ENCODE results near the gene MYO7B.

The MYO7B gene

DNA sequence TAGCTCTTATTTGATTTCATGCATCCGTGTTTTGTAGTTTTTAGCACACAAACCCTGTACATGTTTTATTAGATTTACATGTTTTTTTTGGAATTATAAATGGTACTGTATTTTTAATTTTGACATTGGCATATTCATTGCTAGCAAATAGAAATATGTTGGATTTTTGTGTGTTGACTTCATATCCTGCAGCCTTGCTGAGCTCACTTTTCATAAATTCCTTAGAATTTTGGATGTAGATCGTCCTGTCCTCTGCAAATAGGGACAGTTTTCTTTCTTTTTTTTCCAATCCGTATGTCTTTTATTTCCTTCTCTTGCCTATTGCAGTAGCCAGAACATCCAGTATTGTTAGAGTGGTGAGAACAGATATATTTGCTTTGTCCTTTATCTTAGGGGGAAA lies 63.7 kb downstream of the MYO7B start:
- H3K9ac ChIP-seq (ENCODE audit: low read length) = no peak overlapping the region
- H4K20me1 ChIP-seq (ENCODE audit: insufficient read depth, low read length) = no peaks in the 10 kb centered on the region
- no peak for DNase-seq
- H3F3A ChIP-seq (ENCODE audit: insufficient read depth, low read length) = no peaks in the 10 kb centered on the region
- H3K27me3 ChIP-seq (replicated peaks; ENCODE audit: insufficient read depth, low read length) = no peaks in the 10 kb centered on the region; the same call in 1 of the 2 replicates
- no peak overlapping the region for H3K4me2 ChIP-seq (ENCODE audit: low read depth, low read length)
- no peaks in the 10 kb centered on the region for H3K9me2 ChIP-seq (replicated peaks; ENCODE audit: insufficient read depth, low read length)
- no peak overlapping the region for H3K27ac ChIP-seq (ENCODE audit: low read length)
- TF ChIP-seq, protein P1, sequence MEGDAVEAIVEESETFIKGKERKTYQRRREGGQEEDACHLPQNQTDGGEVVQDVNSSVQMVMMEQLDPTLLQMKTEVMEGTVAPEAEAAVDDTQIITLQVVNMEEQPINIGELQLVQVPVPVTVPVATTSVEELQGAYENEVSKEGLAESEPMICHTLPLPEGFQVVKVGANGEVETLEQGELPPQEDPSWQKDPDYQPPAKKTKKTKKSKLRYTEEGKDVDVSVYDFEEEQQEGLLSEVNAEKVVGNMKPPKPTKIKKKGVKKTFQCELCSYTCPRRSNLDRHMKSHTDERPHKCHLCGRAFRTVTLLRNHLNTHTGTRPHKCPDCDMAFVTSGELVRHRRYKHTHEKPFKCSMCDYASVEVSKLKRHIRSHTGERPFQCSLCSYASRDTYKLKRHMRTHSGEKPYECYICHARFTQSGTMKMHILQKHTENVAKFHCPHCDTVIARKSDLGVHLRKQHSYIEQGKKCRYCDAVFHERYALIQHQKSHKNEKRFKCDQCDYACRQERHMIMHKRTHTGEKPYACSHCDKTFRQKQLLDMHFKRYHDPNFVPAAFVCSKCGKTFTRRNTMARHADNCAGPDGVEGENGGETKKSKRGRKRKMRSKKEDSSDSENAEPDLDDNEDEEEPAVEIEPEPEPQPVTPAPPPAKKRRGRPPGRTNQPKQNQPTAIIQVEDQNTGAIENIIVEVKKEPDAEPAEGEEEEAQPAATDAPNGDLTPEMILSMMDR (IDR thresholded peaks at IDR 0.05; ENCODE audit: low read length) = no peak
- TF ChIP-seq EZH2 (optimal IDR thresholded peaks at IDR 0.05; ENCODE audit: low read depth, low read length) (no peak), EZH2phosphoT487 (IDR thresholded peaks at IDR 0.05; ENCODE audit: low read length) (no peak)
- H2AFZ ChIP-seq (ENCODE audit: low read length) = no peak overlapping the region
- H3K9me3 ChIP-seq (replicated peaks; ENCODE audit: insufficient read depth, low read length) = no peaks in the 10 kb centered on the region
- H3K4me1 ChIP-seq (ENCODE audit: low read length) = no peaks in the 10 kb centered on the region
- no peaks in the 10 kb centered on the region for H3K36me3 ChIP-seq (replicated peaks; ENCODE audit: insufficient read depth, low read length)
- H3K79me2 ChIP-seq (ENCODE audit: low read length) = no peaks in the 10 kb centered on the region
- H3K4me3 ChIP-seq (ENCODE audit: low read length) = no peak overlapping the region

DNA sequence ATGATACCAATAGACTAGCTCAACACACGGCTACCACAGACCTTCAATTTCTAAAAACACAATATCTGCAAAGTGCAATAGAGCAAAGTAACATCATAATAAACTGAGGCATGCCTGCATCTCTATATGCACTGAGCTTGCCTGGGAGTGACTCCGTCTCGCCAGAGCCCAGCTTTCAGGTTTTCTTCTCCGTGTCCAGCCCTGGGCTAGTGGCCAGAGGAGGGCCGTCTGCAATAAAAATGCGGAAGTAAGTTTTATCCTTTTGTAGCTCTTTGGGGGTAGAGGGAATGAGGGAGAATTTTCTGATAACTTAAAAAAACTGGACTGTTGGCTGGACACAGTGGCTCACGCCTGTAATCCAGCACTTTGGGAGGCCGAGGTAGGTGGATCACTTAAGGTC lies 69.5 kb downstream of the MYO7B start:
- Histone ChIP-seq H3F3A (ENCODE audit: insufficient read depth, low read length) (no peaks in the 10 kb centered on the region), H2AFZ (ENCODE audit: low read length) (no peak overlapping the region), H3K9me2 (replicated peaks; ENCODE audit: insufficient read depth, low read length) (no peaks in the 10 kb centered on the region), H3K9ac (ENCODE audit: low read length) (no peak overlapping the region), H3K79me2 (ENCODE audit: low read length) (no peaks in the 10 kb centered on the region), H3K4me1 (ENCODE audit: low read length) (no peaks in the 10 kb centered on the region), H3K4me3 (ENCODE audit: low read length) (no peak overlapping the region), H3K36me3 (replicated peaks; ENCODE audit: insufficient read depth, low read length) (no peaks in the 10 kb centered on the region), H4K20me1 (ENCODE audit: insufficient read depth, low read length) (no peaks in the 10 kb centered on the region), H3K27me3 (replicated peaks; ENCODE audit: insufficient read depth, low read length) (peaks cover 8% of the 10 kb centered on the region), H3K4me2 (ENCODE audit: low read depth, low read length) (no peak overlapping the region), H3K27ac (ENCODE audit: low read length) (no peak overlapping the region), H3K9me3 (replicated peaks; ENCODE audit: insufficient read depth, low read length) (no peaks in the 10 kb centered on the region)
- no peak for TF ChIP-seq EZH2 (optimal IDR thresholded peaks at IDR 0.05; ENCODE audit: low read depth, low read length)
- no peak for DNase-seq

DNA sequence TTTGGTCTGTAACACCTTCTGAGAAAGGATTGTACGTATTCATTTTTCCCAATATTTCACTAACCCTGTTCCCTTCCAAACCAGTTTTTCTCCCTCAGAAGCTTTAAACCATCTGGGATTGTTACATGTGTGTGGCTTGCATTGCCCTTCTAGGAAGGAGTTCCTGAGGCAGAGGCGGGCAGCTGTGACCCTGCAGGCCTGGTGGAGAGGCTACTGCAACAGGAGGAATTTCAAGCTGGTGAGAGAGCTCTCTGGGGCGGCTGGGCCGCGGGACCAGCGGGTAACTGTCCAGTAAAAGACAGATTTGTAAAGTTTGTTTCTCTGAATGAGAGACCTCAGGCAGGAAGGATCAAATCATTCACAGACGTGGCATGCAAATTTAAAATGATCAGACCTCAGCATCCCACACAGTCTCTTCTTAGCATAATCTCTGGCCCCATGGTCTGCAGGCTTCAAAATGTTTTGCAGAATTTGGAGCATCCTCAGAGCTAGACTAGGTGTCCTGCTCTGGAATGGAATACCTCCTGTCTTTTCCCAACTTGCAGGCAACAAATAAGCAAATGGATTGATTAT lies 70.3 kb downstream of the MYO7B start:
- peaks cover 13% of the 10 kb centered on the region for H3K27me3 ChIP-seq (replicated peaks; ENCODE audit: insufficient read depth, low read length)
- TF ChIP-seq, protein P1 (IDR thresholded peaks at IDR 0.05; ENCODE audit: low read length) = no peak
- no peak overlapping the region for H2AFZ ChIP-seq (ENCODE audit: low read length)
- DNase-seq = no peak
- H3K9me2 ChIP-seq (replicated peaks; ENCODE audit: insufficient read depth, low read length) = no peaks in the 10 kb centered on the region
- no peak overlapping the region for H3K4me3 ChIP-seq (ENCODE audit: low read length)
- no peaks in the 10 kb centered on the region for H3K79me2 ChIP-seq (ENCODE audit: low read length)
- no peaks in the 10 kb centered on the region for H3K36me3 ChIP-seq (replicated peaks; ENCODE audit: insufficient read depth, low read length)
- H3K27ac ChIP-seq (ENCODE audit: low read length) = no peak overlapping the region
- H3F3A ChIP-seq (ENCODE audit: insufficient read depth, low read length) = no peaks in the 10 kb centered on the region
- no peaks in the 10 kb centered on the region for H3K4me1 ChIP-seq (ENCODE audit: low read length)
- H3K4me2 ChIP-seq (ENCODE audit: low read depth, low read length) = no peak overlapping the region
- no peaks in the 10 kb centered on the region for H3K9me3 ChIP-seq (replicated peaks; ENCODE audit: insufficient read depth, low read length)
- no peaks in the 10 kb centered on the region for H4K20me1 ChIP-seq (ENCODE audit: insufficient read depth, low read length)
- no peak overlapping the region for H3K9ac ChIP-seq (ENCODE audit: low read length)

DNA sequence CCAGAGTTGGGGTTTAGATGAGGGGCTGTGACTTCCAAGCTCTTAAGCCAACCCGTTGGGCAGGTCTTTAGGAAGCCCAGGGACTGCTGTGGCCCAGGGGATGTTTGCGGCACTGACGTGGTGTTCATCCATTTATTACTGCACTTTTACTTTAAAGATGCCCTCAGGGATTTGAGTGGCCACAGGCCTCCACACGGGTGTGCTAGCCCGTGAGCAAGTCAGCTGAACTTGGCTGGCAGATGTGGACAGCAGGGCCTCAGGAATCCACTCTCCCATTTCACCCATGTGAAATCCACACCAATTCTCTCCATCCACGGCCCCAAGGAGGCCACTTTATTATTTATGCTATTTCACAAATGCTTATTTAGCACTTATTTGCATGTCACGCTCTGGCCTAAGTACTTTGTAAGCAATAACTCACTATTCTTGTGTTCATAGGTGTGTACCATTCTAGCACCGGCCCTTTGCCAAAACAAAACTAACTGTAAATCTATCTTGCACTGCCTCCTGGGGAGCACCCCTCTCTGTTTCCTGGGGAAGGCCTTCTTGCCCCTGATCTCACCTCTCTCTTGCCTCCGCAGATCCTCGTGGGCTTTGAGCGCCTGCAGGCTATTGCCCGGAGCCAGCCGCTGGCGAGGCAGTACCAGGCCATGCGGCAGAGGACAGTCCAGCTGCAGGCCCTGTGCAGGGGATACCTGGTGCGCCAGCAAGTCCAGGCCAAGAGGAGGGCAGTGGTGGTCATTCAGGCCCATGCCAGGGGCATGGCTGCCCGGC lies 71.3 kb downstream of the MYO7B start:
- Histone ChIP-seq H3K9me3 (replicated peaks; ENCODE audit: insufficient read depth, low read length) (no peaks in the 10 kb centered on the region), H3K36me3 (replicated peaks; ENCODE audit: insufficient read depth, low read length) (no peaks in the 10 kb centered on the region), H3K9ac (ENCODE audit: low read length) (no peak overlapping the region), H3K9me2 (replicated peaks; ENCODE audit: insufficient read depth, low read length) (no peaks in the 10 kb centered on the region), H3K4me2 (ENCODE audit: low read depth, low read length) (no peak overlapping the region), H4K20me1 (ENCODE audit: insufficient read depth, low read length) (no peaks in the 10 kb centered on the region), H3K27me3 (replicated peaks; ENCODE audit: insufficient read depth, low read length) (peaks cover 13% of the 10 kb centered on the region), H3K79me2 (ENCODE audit: low read length) (no peaks in the 10 kb centered on the region), H3F3A (ENCODE audit: insufficient read depth, low read length) (no peaks in the 10 kb centered on the region), H2AFZ (ENCODE audit: low read length) (no peak overlapping the region), H3K4me1 (ENCODE audit: low read length) (no peaks in the 10 kb centered on the region), H3K4me3 (ENCODE audit: low read length) (no peak overlapping the region), H3K27ac (ENCODE audit: low read length) (no peak overlapping the region)
- DNase-seq = no peak
- no peak for TF ChIP-seq EZH2 (optimal IDR thresholded peaks at IDR 0.05; ENCODE audit: low read depth, low read length)
- TF ChIP-seq, protein P1 (IDR thresholded peaks at IDR 0.05; ENCODE audit: low read length) = no peak
- no peak for TF ChIP-seq EZH2phosphoT487 (IDR thresholded peaks at IDR 0.05; ENCODE audit: low read length)
